Measurements from ENCODE around the gene ZNF804B. TPM values are rescaled to one million over a fixed set of nuclear protein-coding genes. Genes with fewer than 3 reads are reported as not detected.
"Not testable (repeated sequence)": the region's sequence is repeated elsewhere in the genome, so short reads cannot be mapped to it uniquely, and the experiment has no call there.

ZNF804B gene
- total RNA-seq, 2 experiments from 2014 or later: not detected

- DNase-seq: no peak
- POLR2A ChIA-PET: no interaction called here
- Mint-ChIP-seq H3K27ac (no peak overlapping the region), H3K4me1 (ENCODE audit: low read depth) (no peaks in the 10 kb centered on the region), H3K9me3 (ENCODE audit: insufficient read depth) (no peaks in the 10 kb centered on the region), H3K27me3 (ENCODE audit: low read depth) (no peaks in the 10 kb centered on the region), H3K4me3 (no peak overlapping the region), H3K36me3 (ENCODE audit: low read depth) (no peaks in the 10 kb centered on the region)
- ATAC-seq: no peak
- CTCF ChIA-PET: no interaction called here
Observed at GRCh38 chr7:89133357-89133756, 373.9 kb downstream of the ZNF804B start.

- H3K4me3 Mint-ChIP-seq: no peak overlapping the region
Observed at GRCh38 chr7:89133819-89134218, 374.3 kb downstream of the ZNF804B start.

GRCh38 chr7:89145801-89146200, 386.3 kb downstream of the ZNF804B start:
- Mint-ChIP-seq H3K27ac (no peak overlapping the region), H3K36me3 (ENCODE audit: low read depth) (no peaks in the 10 kb centered on the region), H3K4me3 (no peak overlapping the region), H3K4me1 (ENCODE audit: low read depth) (no peaks in the 10 kb centered on the region), H3K27me3 (ENCODE audit: low read depth) (no peaks in the 10 kb centered on the region), H3K9me3 (ENCODE audit: insufficient read depth) (no peaks in the 10 kb centered on the region)
- ChIA-PET POLR2A (no interaction called here), CTCF (interaction anchor here (1.3 kb wide), 1 partner anchor 11 kb away, joined by 3 read pairs; no protein-coding TSS in a partner anchor)
- ATAC-seq (no peak), DNase-seq (no peak)

More at GRCh38 chr7:89133819-89134218, 374.3 kb downstream of the ZNF804B start:
- DNase-seq (no peak), ATAC-seq (no peak)
- Mint-ChIP-seq H3K27ac (no peak overlapping the region), H3K27me3 (ENCODE audit: low read depth) (no peaks in the 10 kb centered on the region), H3K9me3 (ENCODE audit: insufficient read depth) (no peaks in the 10 kb centered on the region), H3K4me1 (ENCODE audit: low read depth) (no peaks in the 10 kb centered on the region), H3K36me3 (ENCODE audit: low read depth) (no peaks in the 10 kb centered on the region)
- ChIA-PET CTCF (no interaction called here), POLR2A (no interaction called here)

- no peak overlapping the region for H3K27ac Mint-ChIP-seq
- ATAC-seq (no peak), DNase-seq (no peak)
- H3K36me3 Mint-ChIP-seq (ENCODE audit: low read depth): no peaks in the 10 kb centered on the region
- H3K4me3 Mint-ChIP-seq: no peak overlapping the region
- H3K4me1 Mint-ChIP-seq (ENCODE audit: low read depth): no peaks in the 10 kb centered on the region
- POLR2A ChIA-PET: no interaction called here
- CTCF ChIA-PET: no interaction called here
- no peaks in the 10 kb centered on the region for H3K27me3 Mint-ChIP-seq (ENCODE audit: low read depth)
- no peaks in the 10 kb centered on the region for H3K9me3 Mint-ChIP-seq (ENCODE audit: insufficient read depth)
Observed at GRCh38 chr7:89160107-89160506, 400.6 kb downstream of the ZNF804B start.

GRCh38 chr7:89165421-89165820, 405.9 kb downstream of the ZNF804B start:
- no peak for DNase-seq

GRCh38 chr7:89170628-89171027, 411.1 kb downstream of the ZNF804B start:
- Mint-ChIP-seq H3K27me3 (ENCODE audit: low read depth) (no peaks in the 10 kb centered on the region), H3K4me3 (no peak overlapping the region), H3K27ac (no peak overlapping the region), H3K4me1 (ENCODE audit: low read depth) (no peaks in the 10 kb centered on the region), H3K36me3 (ENCODE audit: low read depth) (no peaks in the 10 kb centered on the region), H3K9me3 (ENCODE audit: insufficient read depth) (no peaks in the 10 kb centered on the region)
- ChIA-PET POLR2A (no interaction called here), CTCF (no interaction called here)
- ATAC-seq (no peak), DNase-seq (no peak)

More at GRCh38 chr7:89165421-89165820, 405.9 kb downstream of the ZNF804B start:
- no peaks in the 10 kb centered on the region for H3K27me3 Mint-ChIP-seq (ENCODE audit: low read depth)
- H3K4me3 Mint-ChIP-seq: no peak overlapping the region
- no peaks in the 10 kb centered on the region for H3K9me3 Mint-ChIP-seq (ENCODE audit: insufficient read depth)
- no peak overlapping the region for H3K27ac Mint-ChIP-seq
- no peaks in the 10 kb centered on the region for H3K36me3 Mint-ChIP-seq (ENCODE audit: low read depth)
- ChIA-PET POLR2A (no interaction called here), CTCF (no interaction called here)
- H3K4me1 Mint-ChIP-seq (ENCODE audit: low read depth): no peaks in the 10 kb centered on the region
- no peak for ATAC-seq

GRCh38 chr7:89182116-89182515, 422.6 kb downstream of the ZNF804B start:
- no peak overlapping the region for H3K4me3 Mint-ChIP-seq
- no peak overlapping the region for H3K27ac Mint-ChIP-seq
- ChIA-PET CTCF (no interaction called here), POLR2A (no interaction called here)
- no peaks in the 10 kb centered on the region for H3K27me3 Mint-ChIP-seq (ENCODE audit: low read depth)
- ATAC-seq (no peak), DNase-seq (no peak)
- H3K9me3 Mint-ChIP-seq (ENCODE audit: insufficient read depth): no peaks in the 10 kb centered on the region
- H3K4me1 Mint-ChIP-seq (ENCODE audit: low read depth): no peaks in the 10 kb centered on the region
- H3K36me3 Mint-ChIP-seq (ENCODE audit: low read depth): no peaks in the 10 kb centered on the region

- Mint-ChIP-seq H3K4me3 (no peak overlapping the region), H3K9me3 (ENCODE audit: insufficient read depth) (no peaks in the 10 kb centered on the region), H3K27ac (no peak overlapping the region), H3K4me1 (ENCODE audit: low read depth) (no peaks in the 10 kb centered on the region), H3K36me3 (ENCODE audit: low read depth) (no peaks in the 10 kb centered on the region), H3K27me3 (ENCODE audit: low read depth) (no peaks in the 10 kb centered on the region)
- DNase-seq (no peak), ATAC-seq (no peak)
- ChIA-PET CTCF (no interaction called here), POLR2A (no interaction called here)
Observed at GRCh38 chr7:89183712-89184111, 424.2 kb downstream of the ZNF804B start.

- ChIA-PET POLR2A (no interaction called here), CTCF (no interaction called here)
- Mint-ChIP-seq H3K4me1 (ENCODE audit: low read depth) (no peaks in the 10 kb centered on the region), H3K36me3 (ENCODE audit: low read depth) (no peaks in the 10 kb centered on the region), H3K27ac (no peak overlapping the region), H3K27me3 (ENCODE audit: low read depth) (no peaks in the 10 kb centered on the region), H3K4me3 (no peak overlapping the region), H3K9me3 (ENCODE audit: insufficient read depth) (no peaks in the 10 kb centered on the region)
- ATAC-seq (no peak), DNase-seq (no peak)
Observed at GRCh38 chr7:89200758-89201157, 441.3 kb downstream of the ZNF804B start.

- H3K9me3 Mint-ChIP-seq (ENCODE audit: insufficient read depth): peaks cover 3% of the 10 kb centered on the region
- ATAC-seq (no peak), DNase-seq (no peak)
- CTCF ChIA-PET: no interaction called here
- H3K4me3 Mint-ChIP-seq: no peak overlapping the region
- no peak overlapping the region for H3K27ac Mint-ChIP-seq
- no peaks in the 10 kb centered on the region for H3K36me3 Mint-ChIP-seq (ENCODE audit: low read depth)
- H3K27me3 Mint-ChIP-seq (ENCODE audit: low read depth): no peaks in the 10 kb centered on the region
- no peaks in the 10 kb centered on the region for H3K4me1 Mint-ChIP-seq (ENCODE audit: low read depth)
- POLR2A ChIA-PET: no interaction called here
Observed at GRCh38 chr7:89223900-89224395, 464.4 kb downstream of the ZNF804B start.

- POLR2A ChIA-PET; DNase-seq; H3K9me3 Mint-ChIP-seq (ENCODE audit: insufficient read depth); ATAC-seq; H3K4me3 Mint-ChIP-seq; H3K36me3 Mint-ChIP-seq (ENCODE audit: low read depth); CTCF ChIA-PET; H3K27me3 Mint-ChIP-seq (ENCODE audit: low read depth); H3K4me1 Mint-ChIP-seq (ENCODE audit: low read depth); H3K27ac Mint-ChIP-seq: not testable (repeated sequence)
Observed at GRCh38 chr7:89228688-89229171, 469.2 kb downstream of the ZNF804B start.

- POLR2A ChIA-PET: no interaction called here
- ATAC-seq (no peak), DNase-seq (no peak)
- Mint-ChIP-seq H3K27me3 (ENCODE audit: low read depth) (no peaks in the 10 kb centered on the region), H3K36me3 (ENCODE audit: low read depth) (no peaks in the 10 kb centered on the region), H3K4me3 (no peak overlapping the region), H3K27ac (no peak overlapping the region), H3K4me1 (ENCODE audit: low read depth) (no peaks in the 10 kb centered on the region), H3K9me3 (ENCODE audit: insufficient read depth) (peaks cover 4% of the 10 kb centered on the region)
- CTCF ChIA-PET: no interaction called here
Observed at GRCh38 chr7:89238156-89238555, 478.7 kb downstream of the ZNF804B start.

GRCh38 chr7:89246196-89246595, 486.7 kb downstream of the ZNF804B start:
- CTCF ChIA-PET: interaction anchor here (1.2 kb wide), 1 partner anchor 9 kb away, joined by 3 read pairs; no protein-coding TSS in a partner anchor
- no peak for ATAC-seq

More at GRCh38 chr7:89246196-89246595, 486.7 kb downstream of the ZNF804B start:
- H3K4me1 Mint-ChIP-seq (ENCODE audit: low read depth): no peaks in the 10 kb centered on the region
- H3K36me3 Mint-ChIP-seq (ENCODE audit: low read depth): no peaks in the 10 kb centered on the region
- H3K4me3 Mint-ChIP-seq: no peak overlapping the region
- POLR2A ChIA-PET: no interaction called here
- DNase-seq: no peak
- H3K27ac Mint-ChIP-seq: no peak overlapping the region
- H3K27me3 Mint-ChIP-seq (ENCODE audit: low read depth): no peaks in the 10 kb centered on the region
- no peaks in the 10 kb centered on the region for H3K9me3 Mint-ChIP-seq (ENCODE audit: insufficient read depth)

Data from activated CD8-positive, alpha-beta T cell treated with anti-CD3 and anti-CD28 coated beads, Interleukin-2, amount 10 ng/mL, durations not matched to agents 7 days and 5 days (primary cell).